HL-60 (cell line): ENCODE results near the gene ANKFN1.

Experiments used
- DNase-seq, 2 experiments: peaks; one replicate each; pipeline ENCODE4 v3.0.0-alpha.2; 2010 to 2020; ENCODE audit warnings: low read depth in 1 of 2, low spot score in 1 of 2
- H3K27ac ChIP-seq: fragments of 250-450 bp; sonication (Bioruptor Pico); replicated peaks from 2 replicates; pipeline ENCODE4 v1.5.1; 2020; ENCODE audit warnings: mild to moderate bottlenecking, moderate library complexity
- H3K27me3 ChIP-seq: fragments of 250-450 bp; sonication (Bioruptor Pico); 2 replicates; pipeline ENCODE4 v1.5.1; 2021; ENCODE audit warnings: mild to moderate bottlenecking, moderate library complexity; ENCODE audit not compliant: insufficient read depth, poor library complexity, severe bottlenecking
- H3K4me3 ChIP-seq: replicated peaks from 2 replicates; pipeline ENCODE4 v1.5.1; 2011; ENCODE audit warnings: mild to moderate bottlenecking, control low read depth, low read length; ENCODE audit not compliant: insufficient read depth
- GABPA ChIP-seq: IDR thresholded peaks from 2 replicates; pipeline ENCODE4 v1.6.1; 2012; ENCODE audit warnings: low read depth
- POLR2AphosphoS5 ChIP-seq: IDR thresholded peaks from 2 replicates; pipeline ENCODE4 v1.6.1; 2012; ENCODE audit warnings: low read depth
- SPI1 ChIP-seq: IDR thresholded peaks from 2 replicates; pipeline ENCODE4 v1.6.1; 2012; ENCODE audit warnings: low read depth, mild to moderate bottlenecking, borderline replicate concordance
- TF ChIP-seq, protein P1 (sequence below): IDR thresholded peaks from one replicate; pipeline ENCODE4 v1.5.1; 2011; ENCODE audit warnings: low read length, control low read depth, inconsistent platforms; ENCODE audit not compliant: insufficient read depth
- TF ChIP-seq, protein P2 (sequence below): IDR thresholded peaks from 2 replicates; pipeline ENCODE4 v1.6.1; 2012; ENCODE audit warnings: low read depth; ENCODE audit not compliant: insufficient replicate concordance

Gene ANKFN1

DNA sequence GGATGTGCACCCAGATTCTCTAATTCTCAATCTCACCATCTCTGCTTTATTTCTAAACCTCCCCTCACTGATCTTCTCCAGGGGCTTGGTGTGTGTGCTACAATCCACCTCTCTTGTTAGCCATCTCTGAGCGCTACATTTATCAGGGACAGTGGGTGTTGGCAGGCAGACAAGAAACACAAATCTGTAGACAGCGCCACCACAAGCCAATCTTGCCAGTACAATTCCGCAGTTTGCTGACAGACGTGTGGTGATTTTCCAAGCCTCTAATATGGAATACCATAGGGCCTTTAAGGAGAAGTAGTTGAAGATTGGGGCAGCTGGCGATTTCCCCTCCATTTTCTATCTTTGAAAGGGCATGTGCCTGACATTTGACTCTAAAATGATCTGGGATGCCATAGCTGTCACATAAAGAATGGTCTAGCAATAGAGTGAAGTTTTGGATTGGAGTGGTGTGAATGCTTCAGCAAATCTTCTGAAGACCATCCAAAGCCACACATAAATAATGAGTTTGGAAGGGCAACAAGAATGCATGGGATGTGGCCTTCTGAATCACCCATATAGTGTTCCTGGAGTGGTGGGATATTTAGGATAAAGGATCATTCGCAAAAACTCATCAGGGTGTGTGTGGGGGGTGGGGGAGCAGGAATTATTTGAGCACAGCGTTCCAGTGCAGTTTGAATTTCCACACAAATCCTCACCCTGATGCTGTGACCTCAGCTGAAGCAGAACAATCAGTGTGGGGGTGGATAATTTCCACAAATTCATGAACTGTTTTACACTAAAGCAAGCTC lies 12.0 kb upstream of the ANKFN1 start:
- H3K4me3 ChIP-seq: no peak overlapping the region
- no peak overlapping the region for H3K27ac ChIP-seq
- DNase-seq: no peak
- TF ChIP-seq, protein P1, sequence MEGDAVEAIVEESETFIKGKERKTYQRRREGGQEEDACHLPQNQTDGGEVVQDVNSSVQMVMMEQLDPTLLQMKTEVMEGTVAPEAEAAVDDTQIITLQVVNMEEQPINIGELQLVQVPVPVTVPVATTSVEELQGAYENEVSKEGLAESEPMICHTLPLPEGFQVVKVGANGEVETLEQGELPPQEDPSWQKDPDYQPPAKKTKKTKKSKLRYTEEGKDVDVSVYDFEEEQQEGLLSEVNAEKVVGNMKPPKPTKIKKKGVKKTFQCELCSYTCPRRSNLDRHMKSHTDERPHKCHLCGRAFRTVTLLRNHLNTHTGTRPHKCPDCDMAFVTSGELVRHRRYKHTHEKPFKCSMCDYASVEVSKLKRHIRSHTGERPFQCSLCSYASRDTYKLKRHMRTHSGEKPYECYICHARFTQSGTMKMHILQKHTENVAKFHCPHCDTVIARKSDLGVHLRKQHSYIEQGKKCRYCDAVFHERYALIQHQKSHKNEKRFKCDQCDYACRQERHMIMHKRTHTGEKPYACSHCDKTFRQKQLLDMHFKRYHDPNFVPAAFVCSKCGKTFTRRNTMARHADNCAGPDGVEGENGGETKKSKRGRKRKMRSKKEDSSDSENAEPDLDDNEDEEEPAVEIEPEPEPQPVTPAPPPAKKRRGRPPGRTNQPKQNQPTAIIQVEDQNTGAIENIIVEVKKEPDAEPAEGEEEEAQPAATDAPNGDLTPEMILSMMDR: no peak
- TF ChIP-seq GABPA (no peak), SPI1 (no peak), POLR2AphosphoS5 (no peak)
- TF ChIP-seq, protein P2, sequence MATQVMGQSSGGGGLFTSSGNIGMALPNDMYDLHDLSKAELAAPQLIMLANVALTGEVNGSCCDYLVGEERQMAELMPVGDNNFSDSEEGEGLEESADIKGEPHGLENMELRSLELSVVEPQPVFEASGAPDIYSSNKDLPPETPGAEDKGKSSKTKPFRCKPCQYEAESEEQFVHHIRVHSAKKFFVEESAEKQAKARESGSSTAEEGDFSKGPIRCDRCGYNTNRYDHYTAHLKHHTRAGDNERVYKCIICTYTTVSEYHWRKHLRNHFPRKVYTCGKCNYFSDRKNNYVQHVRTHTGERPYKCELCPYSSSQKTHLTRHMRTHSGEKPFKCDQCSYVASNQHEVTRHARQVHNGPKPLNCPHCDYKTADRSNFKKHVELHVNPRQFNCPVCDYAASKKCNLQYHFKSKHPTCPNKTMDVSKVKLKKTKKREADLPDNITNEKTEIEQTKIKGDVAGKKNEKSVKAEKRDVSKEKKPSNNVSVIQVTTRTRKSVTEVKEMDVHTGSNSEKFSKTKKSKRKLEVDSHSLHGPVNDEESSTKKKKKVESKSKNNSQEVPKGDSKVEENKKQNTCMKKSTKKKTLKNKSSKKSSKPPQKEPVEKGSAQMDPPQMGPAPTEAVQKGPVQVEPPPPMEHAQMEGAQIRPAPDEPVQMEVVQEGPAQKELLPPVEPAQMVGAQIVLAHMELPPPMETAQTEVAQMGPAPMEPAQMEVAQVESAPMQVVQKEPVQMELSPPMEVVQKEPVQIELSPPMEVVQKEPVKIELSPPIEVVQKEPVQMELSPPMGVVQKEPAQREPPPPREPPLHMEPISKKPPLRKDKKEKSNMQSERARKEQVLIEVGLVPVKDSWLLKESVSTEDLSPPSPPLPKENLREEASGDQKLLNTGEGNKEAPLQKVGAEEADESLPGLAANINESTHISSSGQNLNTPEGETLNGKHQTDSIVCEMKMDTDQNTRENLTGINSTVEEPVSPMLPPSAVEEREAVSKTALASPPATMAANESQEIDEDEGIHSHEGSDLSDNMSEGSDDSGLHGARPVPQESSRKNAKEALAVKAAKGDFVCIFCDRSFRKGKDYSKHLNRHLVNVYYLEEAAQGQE: no peak
- no peaks in the 10 kb centered on the region for H3K27me3 ChIP-seq

DNA sequence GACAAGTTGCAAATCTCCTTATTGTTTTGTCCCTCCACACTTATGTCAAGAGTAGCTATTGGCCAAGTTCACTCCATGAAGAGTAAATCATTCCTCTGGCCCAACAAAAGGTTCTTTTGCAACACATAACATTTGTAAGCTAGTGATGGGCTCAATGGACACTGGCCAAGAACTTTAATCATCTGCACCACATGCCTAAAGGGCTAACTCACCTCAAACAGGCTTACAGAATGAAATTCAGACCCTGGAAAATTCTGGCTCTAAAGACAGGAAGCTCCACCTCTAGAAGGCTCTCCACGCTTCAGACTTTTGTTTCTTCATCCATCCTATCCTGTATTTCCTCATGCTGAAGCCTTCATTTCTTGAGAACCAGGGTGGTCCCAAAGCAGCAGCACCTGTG lies 10.9 kb upstream of the ANKFN1 start:
- TF ChIP-seq SPI1 (no peak), POLR2AphosphoS5 (no peak), GABPA (no peak)
- TF ChIP-seq, protein P2: no peak
- TF ChIP-seq, protein P1: no peak
- H3K27ac ChIP-seq: no peak overlapping the region
- no peak for DNase-seq
- H3K27me3 ChIP-seq: no peaks in the 10 kb centered on the region
- H3K4me3 ChIP-seq: no peak overlapping the region

DNA sequence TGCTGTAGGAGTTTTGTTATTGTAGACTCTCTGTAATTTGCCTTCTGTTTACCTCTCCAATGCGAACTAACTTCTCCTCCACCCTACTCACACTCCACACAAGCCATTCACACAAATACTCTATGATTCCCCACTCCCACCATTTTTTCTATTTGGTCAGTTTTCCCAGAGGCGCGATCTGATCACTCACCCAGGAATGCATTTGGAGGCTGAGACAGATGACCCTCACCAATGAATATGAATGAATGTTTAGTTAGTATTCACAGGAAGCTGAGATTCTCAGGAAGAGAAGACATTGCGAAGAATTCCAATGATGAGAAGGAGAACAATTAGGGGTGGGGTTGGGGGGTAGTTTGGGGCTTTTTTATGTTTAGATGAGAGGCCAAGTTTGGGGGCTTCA lies 10.5 kb upstream of the ANKFN1 start:
- H3K27me3 ChIP-seq: no peaks in the 10 kb centered on the region
- no peak for TF ChIP-seq GABPA
- no peak for TF ChIP-seq SPI1
- TF ChIP-seq, protein P2: no peak
- TF ChIP-seq, protein P1: no peak
- TF ChIP-seq POLR2AphosphoS5: no peak
- no peak overlapping the region for H3K27ac ChIP-seq
- H3K4me3 ChIP-seq: no peak overlapping the region
- DNase-seq: no peak
